Kidney (tissue), 22 donors: Measurements from ENCODE around the gene TMEM218. TPM values are rescaled to one million over a fixed set of nuclear protein-coding genes. Genes with fewer than 3 reads are reported as not detected.

Source experiments
- DNase-seq, 5 donors: peaks; one replicate each; pipeline ENCODE4 v3.0.0-alpha.2; 2013 to 2020
- FAIRE-seq: peaks from 2 replicates; lab custom pipeline; 2012; peaks lifted over from hg19 to GRCh38; lab: Jason Lieb, UNC
- H3K27ac ChIP-seq, 2 donors: one replicate each; pipeline ENCODE4 v1.7.0; 2013; ENCODE audit warnings: low read depth in 2 of 2, low read length in 2 of 2, inconsistent platforms in 1 of 2
- H3K27me3 ChIP-seq: one replicate; pipeline ENCODE4 v1.7.1; 2013; ENCODE audit warnings: low read length, inconsistent platforms; ENCODE audit not compliant: control insufficient read depth, insufficient read depth
- H3K36me3 ChIP-seq, 3 donors: one replicate each; pipeline versions ENCODE4 v1.7.0 to v1.7.1; 2013; ENCODE audit warnings: low read length in 3 of 3, control low read depth in 1 of 3, inconsistent platforms in 1 of 3; ENCODE audit not compliant: insufficient read depth in 3 of 3, control insufficient read depth in 2 of 3
- H3K4me1 ChIP-seq, 3 donors: one replicate each; pipeline versions ENCODE4 v1.7.0 to v1.7.1; 2013; ENCODE audit warnings: low read length in 3 of 3, inconsistent platforms in 1 of 3, low read depth in 1 of 3; ENCODE audit not compliant: control insufficient read depth in 2 of 3, insufficient read depth in 2 of 3
- H3K4me3 ChIP-seq, 3 donors: one replicate each; pipeline versions ENCODE4 v1.7.0 to v1.8.1; 2013; ENCODE audit warnings: low read length in 3 of 3, control low read depth in 1 of 3, inconsistent platforms in 1 of 3
- H3K9ac ChIP-seq, 3 donors: one replicate each; pipeline versions ENCODE4 v1.7.0 to v1.7.1; 2013; ENCODE audit warnings: low read length in 3 of 3, control low read depth in 1 of 3, inconsistent platforms in 1 of 3
- H3K9me3 ChIP-seq, 3 donors: one replicate each; pipeline versions ENCODE4 v1.7.0 to v1.7.1; 2013; ENCODE audit warnings: low read length in 3 of 3, control low read depth in 1 of 3, inconsistent platforms in 1 of 3; ENCODE audit not compliant: control insufficient read depth in 2 of 3, insufficient read depth in 1 of 3
- intact Hi-C: fragments of 100-400 bp; cut with DNase I; formaldehyde crosslinking; loops from one replicate; pipeline ENCODE4 v1.11.1; 2022
- long read RNA-seq, 10 donors: library from polyadenylated mRNA in 1 of 10; unstranded in 1 of 10; transcript quantifications; one replicate each; pipeline ENCODE4 v2.0.0 and lab custom pipeline, GENCODE V29; 2021 to 2026
- polyA plus RNA-seq: library from polyadenylated mRNA; stranded (reverse); fragments of 350-450 nt; fragmentation: Illumina TruSeq; extraction: RNeasy Lipid Tissue Mini Kit (QIAGEN cat#74804); gene quantifications from one replicate; pipeline ENCODE4 v1.2.3, GENCODE V29; 2014; ENCODE audit warnings: low read depth, low replicate concordance; ENCODE audit not compliant: insufficient read depth
- total RNA-seq: library from RNA; stranded (reverse); fragmentation: NEBNext Ultra II Directional; extraction: Animal tissue kit (Norgen Biotek cat#: 25700); gene quantifications from one replicate; pipeline ENCODE4 v1.2.1, GENCODE V29; 2021
- TF ChIP-seq, protein P1 (sequence below): IDR thresholded peaks from 3 replicates; pipeline ENCODE4 v1.5.1; 2012; ENCODE audit warnings: mild to moderate bottlenecking, moderate library complexity, borderline replicate concordance; ENCODE audit not compliant: insufficient read depth; ENCODE audit errors: extremely low read depth
- donor health status: control.
- donor health status: control.
- donor health status: control.
- donor health status: control.
- donor health status: control.
- donor health status: DM: yes; HTN: yes; CAD: no.
- donor health status: Normal renal cell carcinoma (clear cell type).

TMEM218 gene
- total RNA-seq (22.9 TPM), polyA plus RNA-seq (33.4 TPM)
- long read RNA-seq, donor 1, partial matches to known transcripts = 0 of 1 reads
- long read RNA-seq, donor 1, other reads (novel, unspliced or antisense) = 0 of 1 reads
- long read RNA-seq, donor 2, full-length matches to known transcripts = 2 of 2 reads
- long read RNA-seq, donor 2, partial matches to known transcripts = 0 of 2 reads
- long read RNA-seq, donor 2, other reads (novel, unspliced or antisense) = 0 of 2 reads
- long read RNA-seq, donor 3, full-length matches to known transcripts = 1 of 6 reads
- long read RNA-seq, donor 3, partial matches to known transcripts = 0 of 6 reads
- long read RNA-seq, donor 3, other reads (novel, unspliced or antisense) = 5 of 6 reads
- long read RNA-seq, donor 4, partial matches to known transcripts = 0 of 2 reads
- long read RNA-seq, donor 4, other reads (novel, unspliced or antisense) = 0 of 2 reads
- long read RNA-seq, donor 5 = 0 reads
- long read RNA-seq, donor 6, partial matches to known transcripts = 0 of 1 reads
- long read RNA-seq, donor 6, other reads (novel, unspliced or antisense) = 0 of 1 reads
- long read RNA-seq, donor 7, partial matches to known transcripts = 0 of 13 reads
- long read RNA-seq, donor 7, other reads (novel, unspliced or antisense) = 12 of 13 reads
- long read RNA-seq, donor 8, full-length matches to known transcripts = 7 of 7 reads
- long read RNA-seq, donor 8, partial matches to known transcripts = 0 of 7 reads
- long read RNA-seq, donor 8, other reads (novel, unspliced or antisense) = 0 of 7 reads
- long read RNA-seq, donor 9 = 0 reads
- long read RNA-seq, donor 10, full-length matches to known transcripts = 3 of 3 reads
- long read RNA-seq, donor 10, partial matches to known transcripts = 0 of 3 reads
- long read RNA-seq, donor 10, other reads (novel, unspliced or antisense) = 0 of 3 reads

DNA sequence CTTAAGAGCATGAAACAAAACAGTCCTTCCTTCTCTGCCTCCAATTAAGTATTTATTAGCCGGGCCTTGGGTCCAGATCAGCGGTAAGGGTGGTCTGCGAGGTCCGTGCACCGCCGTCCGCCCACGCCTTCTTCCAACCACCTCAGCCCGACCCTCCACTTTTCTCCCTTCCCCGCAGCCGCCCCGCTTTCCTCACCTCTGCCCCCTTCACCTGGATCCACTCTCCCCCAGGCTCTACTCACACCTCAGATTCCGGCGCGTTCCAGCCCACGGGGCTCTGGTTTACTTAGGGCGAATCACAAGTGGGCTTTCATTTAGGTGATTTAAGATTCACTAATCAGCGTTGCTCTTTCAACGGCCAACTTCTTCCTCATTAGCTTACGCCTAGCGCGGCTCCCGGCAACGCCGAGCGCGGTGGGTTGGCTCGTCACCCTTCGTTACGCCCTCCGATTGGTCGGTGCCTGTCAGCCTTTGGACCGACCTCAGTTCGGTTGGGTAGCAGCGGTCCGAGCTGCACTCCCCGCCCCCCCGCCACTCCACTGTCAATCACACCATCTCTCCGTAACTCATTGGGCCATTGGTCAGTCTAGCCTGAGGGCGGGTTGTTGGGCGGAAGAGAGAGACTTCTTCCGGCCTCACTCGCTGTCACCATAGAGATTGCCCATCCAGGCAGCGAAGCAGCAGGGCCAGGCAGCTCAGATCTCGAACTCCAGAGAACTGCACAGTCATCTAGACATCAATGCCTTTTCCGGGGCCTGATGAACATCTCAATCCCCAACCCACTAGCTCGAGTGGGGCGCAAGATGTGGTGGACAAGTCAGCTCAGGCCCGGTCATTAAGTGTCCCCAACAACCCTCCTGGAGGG lies at the start of gene TMEM218:
TSS of gene TMEM218 (minus strand) at position 284 of the 865 bp plus-strand sequence. CDS start 9,385 bp downstream, outside the sequence.
- Histone ChIP-seq H3K4me3 (peak within 1 kb of the TSS; percentile 82 to 94 (median 85)), H3K9ac (peak within 1 kb of the TSS; percentile 71 to 89 (median 85)), H3K27me3 (no peaks in the 10 kb centered on the region), H3K9me3 (no peaks in the 10 kb centered on the region), H3K27ac (peak within 1 kb of the TSS; percentile 59 to 74), H3K4me1 (peaks cover 0 to 6% (median 6%) of the 10 kb centered on the region in 3 donors), H3K36me3 (no peaks in the 10 kb centered on the region)
- DNase-seq (peak; percentile 99 to 100 (median 99)), FAIRE-seq (peak; percentile 99)
- TF ChIP-seq, protein P1, sequence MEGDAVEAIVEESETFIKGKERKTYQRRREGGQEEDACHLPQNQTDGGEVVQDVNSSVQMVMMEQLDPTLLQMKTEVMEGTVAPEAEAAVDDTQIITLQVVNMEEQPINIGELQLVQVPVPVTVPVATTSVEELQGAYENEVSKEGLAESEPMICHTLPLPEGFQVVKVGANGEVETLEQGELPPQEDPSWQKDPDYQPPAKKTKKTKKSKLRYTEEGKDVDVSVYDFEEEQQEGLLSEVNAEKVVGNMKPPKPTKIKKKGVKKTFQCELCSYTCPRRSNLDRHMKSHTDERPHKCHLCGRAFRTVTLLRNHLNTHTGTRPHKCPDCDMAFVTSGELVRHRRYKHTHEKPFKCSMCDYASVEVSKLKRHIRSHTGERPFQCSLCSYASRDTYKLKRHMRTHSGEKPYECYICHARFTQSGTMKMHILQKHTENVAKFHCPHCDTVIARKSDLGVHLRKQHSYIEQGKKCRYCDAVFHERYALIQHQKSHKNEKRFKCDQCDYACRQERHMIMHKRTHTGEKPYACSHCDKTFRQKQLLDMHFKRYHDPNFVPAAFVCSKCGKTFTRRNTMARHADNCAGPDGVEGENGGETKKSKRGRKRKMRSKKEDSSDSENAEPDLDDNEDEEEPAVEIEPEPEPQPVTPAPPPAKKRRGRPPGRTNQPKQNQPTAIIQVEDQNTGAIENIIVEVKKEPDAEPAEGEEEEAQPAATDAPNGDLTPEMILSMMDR = no peak
- intact Hi-C loops = no loop called here

DNA sequence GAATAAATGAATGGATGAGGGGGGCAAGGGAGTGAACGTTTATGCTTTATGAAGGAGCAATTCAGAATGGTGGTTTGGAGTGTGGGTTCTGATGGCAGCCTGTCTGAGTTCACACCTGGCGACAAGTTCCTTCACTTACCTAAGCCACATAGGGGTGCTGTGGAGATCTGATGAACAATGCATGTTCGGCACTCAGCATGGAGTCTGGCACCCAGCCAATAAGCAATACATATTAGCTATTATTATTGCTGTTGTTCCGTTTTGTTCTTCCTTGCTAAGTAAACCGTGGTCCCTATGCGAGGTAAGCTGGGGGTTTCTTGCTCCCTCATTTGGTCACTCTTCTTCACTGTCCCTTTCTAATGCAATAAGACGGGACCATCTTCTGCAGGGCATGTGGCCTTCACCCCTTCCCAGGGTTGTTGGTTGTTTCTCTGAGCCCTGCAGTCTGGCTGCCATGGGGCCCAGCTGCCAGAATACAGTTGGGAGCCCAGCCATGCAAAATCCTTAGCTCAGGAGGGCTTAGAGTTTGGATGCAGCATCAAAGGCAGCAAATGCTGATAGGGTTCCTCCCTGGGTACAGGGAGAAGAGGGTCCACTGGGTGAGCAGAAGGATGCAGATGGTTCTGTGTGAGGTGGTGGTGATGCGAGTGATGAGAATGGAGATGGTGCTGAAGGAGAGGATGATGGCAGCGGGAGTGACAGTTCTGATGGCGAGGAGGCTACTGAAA lies 46.7 kb upstream of the TMEM218 start:
- H3K9me3 ChIP-seq = peaks cover 0 to 7% (median 0%) of the 10 kb centered on the region in 3 donors
- no peak for FAIRE-seq
- peaks cover 0 to 15% (median 0%) of the 10 kb centered on the region in 3 donors for H3K4me1 ChIP-seq
- peaks cover 0 to 3% (median 0%) of the 10 kb centered on the region in 3 donors for H3K36me3 ChIP-seq
- no peak overlapping the region for H3K9ac ChIP-seq
- H3K27me3 ChIP-seq = peaks cover 2% of the 10 kb centered on the region
- intact Hi-C loops = no loop called here
- DNase-seq = peak in 1 of 5 donors; percentile 13
- TF ChIP-seq, protein P1 = no peak
- H3K27ac ChIP-seq = no peak overlapping the region
- H3K4me3 ChIP-seq = no peak overlapping the region
